ENCODE data around the gene ZBTB5. TPM values are rescaled to one million over a fixed set of nuclear protein-coding genes. Genes with fewer than 3 reads are reported as not detected.

Gene ZBTB5
- total and polyA plus RNA-seq, 2 of the 13 experiments (the other 11 are each of a cell fraction or from before 2014, with no cell fraction given): 12.5 to 20.5 TPM

- TF ChIP-seq, protein P1, sequence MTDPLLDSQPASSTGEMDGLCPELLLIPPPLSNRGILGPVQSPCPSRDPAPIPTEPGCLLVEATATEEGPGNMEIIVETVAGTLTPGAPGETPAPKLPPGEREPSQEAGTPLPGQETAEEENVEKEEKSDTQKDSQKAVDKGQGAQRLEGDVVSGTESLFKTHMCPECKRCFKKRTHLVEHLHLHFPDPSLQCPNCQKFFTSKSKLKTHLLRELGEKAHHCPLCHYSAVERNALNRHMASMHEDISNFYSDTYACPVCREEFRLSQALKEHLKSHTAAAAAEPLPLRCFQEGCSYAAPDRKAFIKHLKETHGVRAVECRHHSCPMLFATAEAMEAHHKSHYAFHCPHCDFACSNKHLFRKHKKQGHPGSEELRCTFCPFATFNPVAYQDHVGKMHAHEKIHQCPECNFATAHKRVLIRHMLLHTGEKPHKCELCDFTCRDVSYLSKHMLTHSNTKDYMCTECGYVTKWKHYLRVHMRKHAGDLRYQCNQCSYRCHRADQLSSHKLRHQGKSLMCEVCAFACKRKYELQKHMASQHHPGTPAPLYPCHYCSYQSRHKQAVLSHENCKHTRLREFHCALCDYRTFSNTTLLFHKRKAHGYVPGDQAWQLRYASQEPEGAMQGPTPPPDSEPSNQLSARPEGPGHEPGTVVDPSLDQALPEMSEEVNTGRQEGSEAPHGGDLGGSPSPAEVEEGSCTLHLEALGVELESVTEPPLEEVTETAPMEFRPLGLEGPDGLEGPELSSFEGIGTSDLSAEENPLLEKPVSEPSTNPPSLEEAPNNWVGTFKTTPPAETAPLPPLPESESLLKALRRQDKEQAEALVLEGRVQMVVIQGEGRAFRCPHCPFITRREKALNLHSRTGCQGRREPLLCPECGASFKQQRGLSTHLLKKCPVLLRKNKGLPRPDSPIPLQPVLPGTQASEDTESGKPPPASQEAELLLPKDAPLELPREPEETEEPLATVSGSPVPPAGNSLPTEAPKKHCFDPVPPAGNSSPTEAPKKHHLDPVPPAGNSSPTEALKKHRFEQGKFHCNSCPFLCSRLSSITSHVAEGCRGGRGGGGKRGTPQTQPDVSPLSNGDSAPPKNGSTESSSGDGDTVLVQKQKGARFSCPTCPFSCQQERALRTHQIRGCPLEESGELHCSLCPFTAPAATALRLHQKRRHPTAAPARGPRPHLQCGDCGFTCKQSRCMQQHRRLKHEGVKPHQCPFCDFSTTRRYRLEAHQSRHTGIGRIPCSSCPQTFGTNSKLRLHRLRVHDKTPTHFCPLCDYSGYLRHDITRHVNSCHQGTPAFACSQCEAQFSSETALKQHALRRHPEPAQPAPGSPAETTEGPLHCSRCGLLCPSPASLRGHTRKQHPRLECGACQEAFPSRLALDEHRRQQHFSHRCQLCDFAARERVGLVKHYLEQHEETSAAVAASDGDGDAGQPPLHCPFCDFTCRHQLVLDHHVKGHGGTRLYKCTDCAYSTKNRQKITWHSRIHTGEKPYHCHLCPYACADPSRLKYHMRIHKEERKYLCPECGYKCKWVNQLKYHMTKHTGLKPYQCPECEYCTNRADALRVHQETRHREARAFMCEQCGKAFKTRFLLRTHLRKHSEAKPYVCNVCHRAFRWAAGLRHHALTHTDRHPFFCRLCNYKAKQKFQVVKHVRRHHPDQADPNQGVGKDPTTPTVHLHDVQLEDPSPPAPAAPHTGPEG (CRISPR knock-in tag; IDR thresholded peaks at IDR 0.05): no peak
- TF ChIP-seq SP5 (CRISPR knock-in tag; IDR thresholded peaks at IDR 0.05; ENCODE audit: borderline replicate concordance, low read depth) (peak; percentile 59), ZFX (CRISPR knock-in tag; IDR thresholded peaks at IDR 0.05; ENCODE audit: low read depth) (peak; percentile 54), ZBTB2 (CRISPR knock-in tag; IDR thresholded peaks at IDR 0.05; ENCODE audit: low read depth) (no peak), PITX1 (CRISPR knock-in tag; IDR thresholded peaks at IDR 0.05) (peak; percentile 87; the same call in 1 of the 2 replicates), ZNF607 (CRISPR knock-in tag; IDR thresholded peaks at IDR 0.05; ENCODE audit: borderline replicate concordance) (no peak; the same call in 1 of the 2 replicates), THAP7 (CRISPR knock-in tag; IDR thresholded peaks at IDR 0.05) (no peak; the same call in 1 of the 2 replicates)
- TF ChIP-seq, protein P2, sequence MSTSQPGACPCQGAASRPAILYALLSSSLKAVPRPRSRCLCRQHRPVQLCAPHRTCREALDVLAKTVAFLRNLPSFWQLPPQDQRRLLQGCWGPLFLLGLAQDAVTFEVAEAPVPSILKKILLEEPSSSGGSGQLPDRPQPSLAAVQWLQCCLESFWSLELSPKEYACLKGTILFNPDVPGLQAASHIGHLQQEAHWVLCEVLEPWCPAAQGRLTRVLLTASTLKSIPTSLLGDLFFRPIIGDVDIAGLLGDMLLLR (CRISPR knock-in tag; IDR thresholded peaks at IDR 0.05): no peak
- TF ChIP-seq, protein P3, sequence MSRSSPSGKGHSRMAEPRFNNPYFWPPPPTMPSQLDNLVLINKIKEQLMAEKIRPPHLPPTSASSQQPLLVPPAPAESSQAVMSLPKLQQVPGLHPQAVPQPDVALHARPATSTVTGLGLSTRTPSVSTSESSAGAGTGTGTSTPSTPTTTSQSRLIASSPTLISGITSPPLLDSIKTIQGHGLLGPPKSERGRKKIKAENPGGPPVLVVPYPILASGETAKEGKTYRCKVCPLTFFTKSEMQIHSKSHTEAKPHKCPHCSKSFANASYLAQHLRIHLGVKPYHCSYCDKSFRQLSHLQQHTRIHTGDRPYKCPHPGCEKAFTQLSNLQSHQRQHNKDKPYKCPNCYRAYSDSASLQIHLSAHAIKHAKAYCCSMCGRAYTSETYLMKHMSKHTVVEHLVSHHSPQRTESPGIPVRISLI (CRISPR knock-in tag; IDR thresholded peaks at IDR 0.05; ENCODE audit: borderline replicate concordance): no peak
- TF ChIP-seq, protein P4, sequence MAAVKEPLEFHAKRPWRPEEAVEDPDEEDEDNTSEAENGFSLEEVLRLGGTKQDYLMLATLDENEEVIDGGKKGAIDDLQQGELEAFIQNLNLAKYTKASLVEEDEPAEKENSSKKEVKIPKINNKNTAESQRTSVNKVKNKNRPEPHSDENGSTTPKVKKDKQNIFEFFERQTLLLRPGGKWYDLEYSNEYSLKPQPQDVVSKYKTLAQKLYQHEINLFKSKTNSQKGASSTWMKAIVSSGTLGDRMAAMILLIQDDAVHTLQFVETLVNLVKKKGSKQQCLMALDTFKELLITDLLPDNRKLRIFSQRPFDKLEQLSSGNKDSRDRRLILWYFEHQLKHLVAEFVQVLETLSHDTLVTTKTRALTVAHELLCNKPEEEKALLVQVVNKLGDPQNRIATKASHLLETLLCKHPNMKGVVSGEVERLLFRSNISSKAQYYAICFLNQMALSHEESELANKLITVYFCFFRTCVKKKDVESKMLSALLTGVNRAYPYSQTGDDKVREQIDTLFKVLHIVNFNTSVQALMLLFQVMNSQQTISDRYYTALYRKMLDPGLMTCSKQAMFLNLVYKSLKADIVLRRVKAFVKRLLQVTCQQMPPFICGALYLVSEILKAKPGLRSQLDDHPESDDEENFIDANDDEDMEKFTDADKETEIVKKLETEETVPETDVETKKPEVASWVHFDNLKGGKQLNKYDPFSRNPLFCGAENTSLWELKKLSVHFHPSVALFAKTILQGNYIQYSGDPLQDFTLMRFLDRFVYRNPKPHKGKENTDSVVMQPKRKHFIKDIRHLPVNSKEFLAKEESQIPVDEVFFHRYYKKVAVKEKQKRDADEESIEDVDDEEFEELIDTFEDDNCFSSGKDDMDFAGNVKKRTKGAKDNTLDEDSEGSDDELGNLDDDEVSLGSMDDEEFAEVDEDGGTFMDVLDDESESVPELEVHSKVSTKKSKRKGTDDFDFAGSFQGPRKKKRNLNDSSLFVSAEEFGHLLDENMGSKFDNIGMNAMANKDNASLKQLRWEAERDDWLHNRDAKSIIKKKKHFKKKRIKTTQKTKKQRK (IDR thresholded peaks at IDR 0.05; ENCODE audit: low read length): no peak
- TF ChIP-seq, protein P5, sequence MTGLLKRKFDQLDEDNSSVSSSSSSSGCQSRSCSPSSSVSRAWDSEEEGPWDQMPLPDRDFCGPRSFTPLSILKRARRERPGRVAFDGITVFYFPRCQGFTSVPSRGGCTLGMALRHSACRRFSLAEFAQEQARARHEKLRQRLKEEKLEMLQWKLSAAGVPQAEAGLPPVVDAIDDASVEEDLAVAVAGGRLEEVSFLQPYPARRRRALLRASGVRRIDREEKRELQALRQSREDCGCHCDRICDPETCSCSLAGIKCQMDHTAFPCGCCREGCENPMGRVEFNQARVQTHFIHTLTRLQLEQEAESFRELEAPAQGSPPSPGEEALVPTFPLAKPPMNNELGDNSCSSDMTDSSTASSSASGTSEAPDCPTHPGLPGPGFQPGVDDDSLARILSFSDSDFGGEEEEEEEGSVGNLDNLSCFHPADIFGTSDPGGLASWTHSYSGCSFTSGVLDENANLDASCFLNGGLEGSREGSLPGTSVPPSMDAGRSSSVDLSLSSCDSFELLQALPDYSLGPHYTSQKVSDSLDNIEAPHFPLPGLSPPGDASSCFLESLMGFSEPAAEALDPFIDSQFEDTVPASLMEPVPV (CRISPR knock-in tag; IDR thresholded peaks at IDR 0.05): 0 out of 2 replicates have a peak, but pooled peaks have one; percentile 21
Observed at GRCh38 chr9:37417857-37418618, 47.2 kb downstream of the ZBTB5 start (continued).

Data from HepG2 (cell line).